Right kidney (tissue), 1 donor: ENCODE measurements around the gene TRIM41.
"Not testable (repeated sequence)": the region's sequence is repeated elsewhere in the genome, so short reads cannot be mapped to it uniquely, and the experiment has no call there.

Source experiments
- DNase-seq: peaks from one replicate; pipeline ENCODE4 v3.0.0-alpha.2; 2016

The TRIM41 gene

GRCh38 chr5:181248277-181248676, 25.2 kb downstream of the TRIM41 start:
- no peak for DNase-seq

- no peak for DNase-seq
These were observed 32.2 kb downstream of the TRIM41 start for GRCh38 chr5:181255276-181255675.

GRCh38 chr5:181255836-181256578, 32.9 kb downstream of the TRIM41 start:
- no peak for DNase-seq

- no peak for DNase-seq
These were observed 35.5 kb downstream of the TRIM41 start for GRCh38 chr5:181258576-181258975.

- DNase-seq: no peak
These were observed 36.2 kb downstream of the TRIM41 start for GRCh38 chr5:181259283-181259682.

- DNase-seq: no peak
These were observed 37.1 kb downstream of the TRIM41 start for GRCh38 chr5:181259974-181260719.

GRCh38 chr5:181260720-181261319, 37.7 kb downstream of the TRIM41 start, which contains the start of gene TRIM52:
Gene TRIM52 (minus strand): TSS chr5:181261143. CDS start chr5:181260813, 330 bp downstream.
- DNase-seq: no peak

GRCh38 chr5:181261320-181262049, 38.4 kb downstream of the TRIM41 start:
- DNase-seq: peak; percentile 98

GRCh38 chr5:181263633-181264032, 40.6 kb downstream of the TRIM41 start:
- no peak for DNase-seq

- DNase-seq: no peak
These were observed 42.1 kb downstream of the TRIM41 start for GRCh38 chr5:181265092-181265671.

GRCh38 chr5:181267291-181267904, 44.3 kb downstream of the TRIM41 start:
- DNase-seq: not testable (repeated sequence)

GRCh38 chr5:181267907-181268306, 44.8 kb downstream of the TRIM41 start:
- peak; percentile 27 for DNase-seq

GRCh38 chr5:181271081-181271480, 48.0 kb downstream of the TRIM41 start:
- no peak for DNase-seq

- peak; percentile 17 for DNase-seq
These were observed 50.3 kb downstream of the TRIM41 start for GRCh38 chr5:181273433-181273744.

GRCh38 chr5:181280251-181280762, 57.2 kb downstream of the TRIM41 start:
- DNase-seq: no peak

- no peak for DNase-seq
These were observed 58.2 kb downstream of the TRIM41 start for GRCh38 chr5:181281077-181281983.

GRCh38 chr5:181281984-181282316, 58.9 kb downstream of the TRIM41 start:
- DNase-seq: no peak

GRCh38 chr5:181282415-181282814, 59.3 kb downstream of the TRIM41 start:
- DNase-seq: not testable (repeated sequence)

- no peak for DNase-seq
These were observed 59.8 kb downstream of the TRIM41 start for GRCh38 chr5:181282874-181283273.

GRCh38 chr5:181283347-181283746, 60.3 kb downstream of the TRIM41 start:
- no peak for DNase-seq
